Measurements from ENCODE around the gene TTC39B.

The TTC39B gene

GRCh38 chr9:15246708-15247107, 60.3 kb downstream of the TTC39B start:
- Histone ChIP-seq H3K36me3 (no peaks in the 10 kb centered on the region), H3K27ac (no peak overlapping the region), H3K4me1 (ENCODE audit: control insufficient read depth in 1 of 2, insufficient read depth in 1 of 2, low read depth in 1 of 2, low read length in 1 of 2) (no peaks in the 10 kb centered on the region)

GRCh38 chr9:15246243-15246642, 60.8 kb downstream of the TTC39B start:
- H3K36me3 ChIP-seq, result no peaks in the 10 kb centered on the region
- no peaks in the 10 kb centered on the region for H3K9me3 ChIP-seq
- H3K4me3 ChIP-seq (ENCODE audit: low read depth in 1 of 2, low read length in 1 of 2), result no peak overlapping the region
- H3K27me3 ChIP-seq, result no peaks in the 10 kb centered on the region
- H3K4me1 ChIP-seq (ENCODE audit: control insufficient read depth in 1 of 2, insufficient read depth in 1 of 2, low read depth in 1 of 2, low read length in 1 of 2), result no peaks in the 10 kb centered on the region
- no peak overlapping the region for H3K27ac ChIP-seq
- no peak for TF ChIP-seq CTCF (IDR thresholded peaks at IDR 0.05)

More at GRCh38 chr9:15246708-15247107, 60.3 kb downstream of the TTC39B start:
- no peak for TF ChIP-seq CTCF (IDR thresholded peaks at IDR 0.05)
- Histone ChIP-seq H3K27me3 (no peaks in the 10 kb centered on the region), H3K4me3 (ENCODE audit: low read depth in 1 of 2, low read length in 1 of 2) (no peak overlapping the region), H3K9me3 (no peaks in the 10 kb centered on the region)

GRCh38 chr9:15244001-15244441, 63.0 kb downstream of the TTC39B start:
- no peaks in the 10 kb centered on the region for H3K27me3 ChIP-seq
- TF ChIP-seq CTCF (IDR thresholded peaks at IDR 0.05), result no peak
- no peaks in the 10 kb centered on the region for H3K36me3 ChIP-seq
- H3K4me3 ChIP-seq (ENCODE audit: low read depth in 1 of 2, low read length in 1 of 2), result no peak overlapping the region
- H3K9me3 ChIP-seq, result no peaks in the 10 kb centered on the region
- H3K4me1 ChIP-seq (ENCODE audit: control insufficient read depth in 1 of 2, insufficient read depth in 1 of 2, low read depth in 1 of 2, low read length in 1 of 2), result no peaks in the 10 kb centered on the region
- no peak overlapping the region for H3K27ac ChIP-seq

- Histone ChIP-seq H3K4me3 (ENCODE audit: low read depth in 1 of 2, low read length in 1 of 2) (no peak overlapping the region), H3K4me1 (ENCODE audit: control insufficient read depth in 1 of 2, insufficient read depth in 1 of 2, low read depth in 1 of 2, low read length in 1 of 2) (no peaks in the 10 kb centered on the region), H3K36me3 (no peaks in the 10 kb centered on the region), H3K27ac (no peak overlapping the region), H3K9me3 (no peaks in the 10 kb centered on the region), H3K27me3 (no peaks in the 10 kb centered on the region)
- TF ChIP-seq CTCF (IDR thresholded peaks at IDR 0.05), result no peak
Observed at GRCh38 chr9:15243081-15243480, 63.9 kb downstream of the TTC39B start.

- H3K36me3 ChIP-seq, result no peaks in the 10 kb centered on the region
- H3K9me3 ChIP-seq, result no peaks in the 10 kb centered on the region
- no peaks in the 10 kb centered on the region for H3K4me1 ChIP-seq (ENCODE audit: control insufficient read depth in 1 of 2, insufficient read depth in 1 of 2, low read depth in 1 of 2, low read length in 1 of 2)
- no peak for TF ChIP-seq CTCF (IDR thresholded peaks at IDR 0.05)
- no peak overlapping the region for H3K4me3 ChIP-seq (ENCODE audit: low read depth in 1 of 2, low read length in 1 of 2)
- H3K27ac ChIP-seq, result no peak overlapping the region
- H3K27me3 ChIP-seq, result no peaks in the 10 kb centered on the region
Observed at GRCh38 chr9:15240927-15241326, 66.1 kb downstream of the TTC39B start.

GRCh38 chr9:15239816-15240215, 67.2 kb downstream of the TTC39B start:
- Histone ChIP-seq H3K36me3 (no peaks in the 10 kb centered on the region), H3K4me3 (ENCODE audit: low read depth in 1 of 2, low read length in 1 of 2) (no peak overlapping the region), H3K4me1 (ENCODE audit: control insufficient read depth in 1 of 2, insufficient read depth in 1 of 2, low read depth in 1 of 2, low read length in 1 of 2) (no peaks in the 10 kb centered on the region), H3K27me3 (no peaks in the 10 kb centered on the region), H3K27ac (no peak overlapping the region), H3K9me3 (no peaks in the 10 kb centered on the region)
- TF ChIP-seq CTCF (IDR thresholded peaks at IDR 0.05), result no peak

Data from neutrophil (primary cell).